Mesenchymal stem cell (in vitro differentiated cells and primary cell): Measurements from ENCODE around the gene BCAP31.
A peak's percentile ranks its signal among the peaks of the same experiment; 100 is the strongest.

Experiments
- DNase-seq: peaks from one replicate; pipeline ENCODE4 v3.0.0-alpha.2; 2013
- H2AFZ ChIP-seq: one replicate; pipeline ENCODE4 v1.6.1; 2013; ENCODE audit warnings: low read depth, mild to moderate bottlenecking, control low read depth, inconsistent platforms, low read length, moderate library complexity
- H2AK5ac ChIP-seq: 2 replicates; pipeline ENCODE4 v1.6.1; 2013; ENCODE audit warnings: low read length, moderate library complexity, mild to moderate bottlenecking, inconsistent platforms; ENCODE audit not compliant: severe bottlenecking
- H2BK120ac ChIP-seq: one replicate; pipeline ENCODE4 v1.6.1; 2013; ENCODE audit warnings: low read depth, mild to moderate bottlenecking, inconsistent platforms, low read length, moderate library complexity
- H2BK12ac ChIP-seq, 2 experiments: one replicate each; pipeline ENCODE4 v1.6.1; 2013; ENCODE audit warnings: inconsistent platforms in 2 of 2, low read length in 2 of 2, mild to moderate bottlenecking in 2 of 2, moderate library complexity in 2 of 2, control low read depth in 1 of 2
- H2BK15ac ChIP-seq: one replicate; pipeline ENCODE4 v1.6.1; 2013; ENCODE audit warnings: mild to moderate bottlenecking, low read depth, inconsistent platforms; ENCODE audit not compliant: poor library complexity, severe bottlenecking
- H2BK5ac ChIP-seq: 2 replicates; pipeline ENCODE4 v1.6.1; 2013; ENCODE audit warnings: low read depth, mild to moderate bottlenecking, low read length, control low read depth, inconsistent platforms; ENCODE audit not compliant: poor library complexity, severe bottlenecking
- H3K14ac ChIP-seq, 2 experiments: one replicate each; pipeline ENCODE4 v1.6.1; 2013; ENCODE audit warnings: inconsistent platforms in 2 of 2, low read length in 2 of 2, control low read depth in 1 of 2, mild to moderate bottlenecking in 1 of 2, moderate library complexity in 1 of 2
- H3K18ac ChIP-seq, 2 experiments: one replicate each; pipeline ENCODE4 v1.6.1; 2013; ENCODE audit warnings: inconsistent platforms in 2 of 2, low read length in 2 of 2, control low read depth in 1 of 2, low read depth in 1 of 2, mild to moderate bottlenecking in 1 of 2
- H3K23ac ChIP-seq, 2 experiments: one replicate each; pipeline ENCODE4 v1.6.1; 2013; ENCODE audit warnings: inconsistent platforms in 2 of 2, low read length in 2 of 2, mild to moderate bottlenecking in 2 of 2, moderate library complexity in 2 of 2, control low read depth in 1 of 2
- H3K27ac ChIP-seq: 2 replicates; pipeline ENCODE4 v1.5.1; 2013; ENCODE audit warnings: mild to moderate bottlenecking, moderate library complexity, low read length, control low read depth, inconsistent platforms; ENCODE audit not compliant: poor library complexity, severe bottlenecking
- H3K27me3 ChIP-seq, 2 experiments: 2 replicates each; pipeline versions ENCODE4 v1.6.1 to v1.7.0; 2013; ENCODE audit warnings: low read length in 2 of 2, mild to moderate bottlenecking in 2 of 2, moderate library complexity in 2 of 2, control low read depth in 1 of 2, inconsistent platforms in 1 of 2; ENCODE audit not compliant: control insufficient read depth in 1 of 2, insufficient read depth in 1 of 2
- H3K36me3 ChIP-seq, 2 experiments: 2 replicates each; pipeline versions ENCODE4 v1.6.1 to v1.7.0; 2013; ENCODE audit warnings: low read length in 2 of 2, control low read depth in 1 of 2, inconsistent platforms in 1 of 2, low read depth in 1 of 2, mild to moderate bottlenecking in 1 of 2; ENCODE audit not compliant: insufficient read depth in 2 of 2, control insufficient read depth in 1 of 2
- H3K4ac ChIP-seq, 2 experiments: one replicate each; pipeline ENCODE4 v1.6.1; 2013; ENCODE audit warnings: inconsistent platforms in 2 of 2, low read length in 2 of 2, mild to moderate bottlenecking in 2 of 2, moderate library complexity in 2 of 2, control low read depth in 1 of 2, low read depth in 1 of 2
- H3K4me1 ChIP-seq: 2 replicates; pipeline ENCODE4 v1.6.1; 2013; ENCODE audit warnings: low read depth, low read length, control low read depth; ENCODE audit not compliant: control insufficient read depth, insufficient read depth
- H3K4me2 ChIP-seq: 2 replicates; pipeline ENCODE4 v1.6.1; 2013; ENCODE audit warnings: low read length, mild to moderate bottlenecking, inconsistent platforms; ENCODE audit not compliant: poor library complexity, severe bottlenecking
- H3K4me3 ChIP-seq, 2 experiments: 2 replicates each; pipeline versions ENCODE4 v1.5.1 to v1.7.0; 2013; ENCODE audit warnings: low read length in 2 of 2, mild to moderate bottlenecking in 2 of 2, control low read depth in 1 of 2, low read depth in 1 of 2; ENCODE audit not compliant: insufficient read depth in 1 of 2
- H3K79me1 ChIP-seq: replicated peaks from 2 replicates; pipeline ENCODE4 v1.6.1; 2013; ENCODE audit warnings: mild to moderate bottlenecking, control low read depth, low read length, inconsistent platforms; ENCODE audit not compliant: poor library complexity, severe bottlenecking
- H3K9ac ChIP-seq: 2 replicates; pipeline ENCODE4 v1.7.0; 2013; ENCODE audit warnings: mild to moderate bottlenecking, low read length, moderate library complexity
- H3K9me3 ChIP-seq: 2 replicates; pipeline ENCODE4 v1.7.0; 2013; ENCODE audit warnings: mild to moderate bottlenecking, low read length; ENCODE audit not compliant: control insufficient read depth
- H4K8ac ChIP-seq: one replicate; pipeline ENCODE4 v1.6.1; 2013; ENCODE audit warnings: inconsistent platforms, mild to moderate bottlenecking, low read length, moderate library complexity
- H4K91ac ChIP-seq: one replicate; pipeline ENCODE4 v1.6.1; 2013; ENCODE audit warnings: mild to moderate bottlenecking, low read length, inconsistent platforms
- WGBS: methylation state at CpG from one replicate; pipeline ENCODE4 v1.1.7; 2013; ENCODE audit warnings: mixed read lengths; 5-methylcytosine and 5-hydroxymethylcytosine counted together

BCAP31 gene

DNA sequence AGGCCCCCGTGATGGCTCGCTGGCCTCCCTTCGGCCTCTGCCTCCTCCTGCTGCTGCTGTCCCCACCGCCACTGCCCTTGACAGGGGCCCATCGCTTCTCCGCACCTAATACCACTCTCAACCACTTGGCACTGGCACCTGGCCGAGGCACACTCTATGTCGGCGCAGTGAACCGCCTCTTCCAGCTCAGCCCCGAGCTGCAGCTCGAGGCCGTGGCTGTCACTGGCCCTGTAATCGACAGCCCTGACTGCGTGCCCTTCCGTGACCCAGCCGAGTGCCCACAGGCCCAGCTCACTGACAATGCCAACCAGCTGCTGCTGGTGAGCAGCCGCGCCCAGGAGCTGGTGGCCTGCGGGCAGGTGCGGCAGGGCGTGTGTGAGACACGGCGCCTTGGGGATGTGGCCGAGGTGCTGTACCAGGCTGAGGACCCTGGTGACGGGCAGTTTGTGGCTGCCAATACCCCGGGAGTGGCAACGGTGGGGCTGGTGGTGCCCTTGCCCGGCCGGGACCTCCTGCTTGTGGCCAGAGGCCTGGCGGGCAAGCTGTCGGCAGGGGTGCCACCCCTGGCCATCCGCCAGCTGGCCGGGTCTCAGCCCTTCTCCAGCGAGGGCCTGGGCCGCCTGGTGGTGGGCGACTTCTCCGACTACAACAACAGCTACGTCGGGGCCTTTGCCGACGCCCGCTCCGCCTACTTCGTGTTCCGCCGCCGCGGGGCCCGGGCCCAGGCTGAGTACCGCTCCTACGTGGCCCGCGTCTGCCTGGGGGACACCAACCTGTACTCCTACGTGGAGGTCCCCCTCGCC lies 42.9 kb upstream of the BCAP31 start:
- no peak overlapping the region for H2AFZ ChIP-seq
- no peak for DNase-seq
- H2BK5ac ChIP-seq = no peak overlapping the region
- peak overlapping the region; percentile 84 to 95 for H2BK12ac ChIP-seq
- peak overlapping the region; percentile 98 for H4K91ac ChIP-seq
- no peak overlapping the region for H2AK5ac ChIP-seq
- H4K8ac ChIP-seq = peak overlapping the region; percentile 60
- H3K23ac ChIP-seq = no peak overlapping the region
- no peak overlapping the region for H2BK120ac ChIP-seq
- peaks cover 6 to 53% of the 10 kb centered on the region in 2 experiments for H3K36me3 ChIP-seq
- peak overlapping the region; percentile 46 to 70 for H3K18ac ChIP-seq
- H3K4ac ChIP-seq = peak overlapping the region in 1 of 2 experiments; percentile 15
- WGBS = 90% methylated on average over 52 of the region's 56 CpGs
- peaks cover 0 to 2% of the 10 kb centered on the region in 2 experiments for H3K27me3 ChIP-seq
- H3K14ac ChIP-seq = peak overlapping the region in 1 of 2 experiments; percentile 23
- H3K9ac ChIP-seq = peak overlapping the region; percentile 84
- H3K27ac ChIP-seq = no peak overlapping the region
- peaks cover 9% of the 10 kb centered on the region for H3K79me1 ChIP-seq
- peak overlapping the region; percentile 44 for H2BK15ac ChIP-seq
- H3K9me3 ChIP-seq = no peaks in the 10 kb centered on the region
- peaks cover 31% of the 10 kb centered on the region for H3K4me1 ChIP-seq
- peak overlapping the region in 1 of 2 experiments; percentile 78 for H3K4me3 ChIP-seq
- no peak overlapping the region for H3K4me2 ChIP-seq

GRCh38 chrX:153766098-153766817 lies 42.1 kb upstream of the BCAP31 start:
- H3K9ac ChIP-seq = peak overlapping the region; percentile 84
- DNase-seq = peak; percentile 83
- H3K27ac ChIP-seq = peak overlapping the region; percentile 79
- no peak overlapping the region for H2AFZ ChIP-seq
- peak overlapping the region; percentile 52 for H2BK15ac ChIP-seq
- peak overlapping the region; percentile 49 to 78 for H3K4me3 ChIP-seq
- H3K36me3 ChIP-seq = peaks cover 6 to 45% of the 10 kb centered on the region in 2 experiments
- H2BK5ac ChIP-seq = no peak overlapping the region
- H3K14ac ChIP-seq = peak overlapping the region in 1 of 2 experiments; percentile 95
- H4K8ac ChIP-seq = peak overlapping the region; percentile 98
- H3K23ac ChIP-seq = peak overlapping the region in 1 of 2 experiments; percentile 96
- H3K18ac ChIP-seq = peak overlapping the region; percentile 96 to 97
- H3K4me2 ChIP-seq = peak overlapping the region; percentile 68
- 7% methylated on average over 17 of the region's 21 CpGs for WGBS
- H2AK5ac ChIP-seq = no peak overlapping the region
- H3K27me3 ChIP-seq = peaks cover 0 to 2% of the 10 kb centered on the region in 2 experiments
- H2BK120ac ChIP-seq = peak overlapping the region; percentile 64
- peak overlapping the region; percentile 66 to 97 for H3K4ac ChIP-seq
- H2BK12ac ChIP-seq = peak overlapping the region; percentile 84 to 95
- peaks cover 9% of the 10 kb centered on the region for H3K79me1 ChIP-seq
- H3K9me3 ChIP-seq = no peaks in the 10 kb centered on the region
- H3K4me1 ChIP-seq = peaks cover 31% of the 10 kb centered on the region
- peak overlapping the region; percentile 97 for H4K91ac ChIP-seq

- Histone ChIP-seq H3K14ac (peak overlapping the region in 1 of 2 experiments; percentile 96), H3K79me1 (peaks cover 9% of the 10 kb centered on the region), H4K91ac (peak overlapping the region; percentile 97), H3K9me3 (no peaks in the 10 kb centered on the region), H3K18ac (peak overlapping the region; percentile 96 to 97), H3K23ac (peak overlapping the region in 1 of 2 experiments; percentile 96), H2AFZ (no peak overlapping the region), H3K4ac (peak overlapping the region; percentile 81 to 97), H3K36me3 (peaks cover 3 to 36% of the 10 kb centered on the region in 2 experiments), H2BK120ac (peak overlapping the region; percentile 79), H2AK5ac (no peak overlapping the region), H2BK5ac (peak overlapping the region; percentile 31), H3K4me3 (peak overlapping the region; percentile 49 to 78), H3K4me1 (peaks cover 31% of the 10 kb centered on the region), H3K27me3 (peaks cover 0 to 2% of the 10 kb centered on the region in 2 experiments), H3K4me2 (peak overlapping the region; percentile 68), H4K8ac (peak overlapping the region; percentile 98), H2BK12ac (peak overlapping the region; percentile 39 to 51), H2BK15ac (peak overlapping the region; percentile 83), H3K27ac (peak overlapping the region; percentile 79), H3K9ac (peak overlapping the region; percentile 84)
- DNase-seq = peak; percentile 28
- 75% methylated on average over 12 of the region's 27 CpGs for WGBS
Observed at GRCh38 chrX:153765138-153766079, 41.2 kb upstream of the BCAP31 start.
